GM19463 (cell line): ENCODE measurements around the gene GRID2.

Experiments
- ATAC-seq: cut with Tn5 transposase; IDR thresholded peaks from one replicate; pipeline ENCODE4 v1.9.1; 2021; ENCODE audit warnings: mild to moderate bottlenecking, moderate library complexity; ENCODE audit not compliant: unreplicated experiment

Gene GRID2

DNA sequence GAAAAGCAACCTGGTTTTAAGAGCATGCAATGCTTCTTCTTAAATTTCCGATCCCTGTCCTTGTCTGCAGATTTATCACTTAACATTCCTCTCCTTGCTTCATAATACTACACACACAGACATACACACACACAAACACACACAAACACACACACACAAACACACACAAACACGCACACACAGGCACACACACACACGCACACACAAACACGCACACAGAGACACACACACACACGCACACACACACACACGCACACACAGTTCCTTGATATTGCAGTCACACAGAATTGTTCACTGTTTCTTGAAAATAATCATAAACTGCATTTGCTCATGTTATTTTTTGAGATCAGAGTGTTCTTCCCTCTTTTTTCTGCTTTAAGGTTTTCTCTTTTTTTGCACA, 1066.5 kb downstream of the GRID2 start:
- ATAC-seq, result no peak

DNA sequence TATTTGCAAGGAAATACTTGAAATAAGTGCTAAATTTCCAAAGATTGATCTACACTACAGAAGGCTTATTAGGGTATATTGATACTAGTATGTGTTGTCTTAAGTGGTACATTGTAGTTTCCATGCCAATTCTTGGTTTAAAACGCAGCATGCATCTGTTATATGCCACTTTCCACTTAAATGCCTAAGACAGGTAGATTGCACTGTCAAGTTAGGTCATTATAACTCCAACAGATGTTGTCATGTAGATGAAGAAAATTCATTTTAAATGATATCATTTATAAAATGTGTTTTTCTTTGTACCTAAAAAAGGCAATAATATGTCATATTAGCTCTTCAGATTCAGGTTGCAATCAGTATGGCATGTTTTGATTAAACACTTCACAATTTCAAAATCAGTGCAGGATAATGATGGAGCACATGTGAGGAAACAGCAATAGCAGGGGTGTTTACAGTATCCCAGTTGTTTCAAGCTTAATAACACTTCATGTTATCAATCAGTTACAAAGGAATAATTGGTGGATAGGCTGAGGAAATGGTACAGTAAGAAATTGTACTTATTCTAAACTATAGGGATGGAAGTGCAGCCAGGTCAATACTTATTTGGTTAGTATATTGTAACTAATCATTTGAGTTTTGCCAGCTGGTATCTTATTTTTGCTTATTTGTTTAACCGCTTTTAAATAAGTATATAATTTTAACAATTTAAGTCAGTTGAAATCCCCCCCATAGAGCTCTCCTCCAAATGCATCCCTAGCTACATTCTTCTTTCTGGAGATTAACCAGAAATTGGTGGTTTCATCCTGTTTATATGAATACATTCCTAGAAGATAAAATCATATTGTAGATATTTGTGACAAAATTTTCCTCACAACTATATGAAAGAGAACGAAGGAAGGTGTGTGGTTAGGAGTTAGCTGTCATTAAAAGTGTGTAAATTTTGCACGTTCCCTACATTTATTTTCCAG, 1070.4 kb downstream of the GRID2 start:
- no peak for ATAC-seq

DNA sequence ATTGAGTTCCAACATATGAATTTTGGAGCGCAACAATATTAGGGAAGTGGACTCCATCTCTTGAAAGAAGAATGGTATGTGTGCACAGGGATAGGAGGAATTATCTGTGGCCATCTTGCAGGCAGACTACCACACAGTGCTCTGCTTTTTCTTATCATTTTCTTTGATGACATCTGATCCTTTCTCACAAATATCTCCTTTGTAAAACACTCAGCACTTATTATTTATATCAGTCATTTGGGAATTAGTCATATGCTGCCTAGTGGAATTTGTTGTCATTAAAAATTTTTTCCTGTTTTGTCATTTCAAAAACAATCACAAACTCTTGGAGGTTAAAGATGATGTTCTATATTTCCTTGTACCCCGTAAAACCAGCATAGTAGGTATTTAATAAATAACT, 1080.5 kb downstream of the GRID2 start:
- ATAC-seq, result no peak

DNA sequence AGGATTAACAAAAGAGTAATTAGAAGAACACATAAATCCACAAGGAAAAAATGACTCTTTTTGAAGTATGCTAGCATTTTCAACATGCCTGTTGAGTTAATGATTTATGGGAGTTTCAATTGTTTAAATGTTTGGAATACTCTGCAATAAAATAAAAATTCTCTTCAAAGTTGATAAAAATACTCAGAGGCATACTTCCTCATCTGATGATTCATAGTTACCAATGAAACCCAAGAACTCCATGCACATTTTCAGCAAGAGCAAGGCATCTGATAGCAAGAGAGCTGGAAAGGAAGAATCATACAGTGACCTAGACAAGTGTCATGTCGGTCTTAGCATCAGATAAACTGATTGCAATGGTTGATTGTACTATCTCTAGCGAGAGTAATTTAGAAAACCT, 1081.1 kb downstream of the GRID2 start:
- ATAC-seq, result no peak

DNA sequence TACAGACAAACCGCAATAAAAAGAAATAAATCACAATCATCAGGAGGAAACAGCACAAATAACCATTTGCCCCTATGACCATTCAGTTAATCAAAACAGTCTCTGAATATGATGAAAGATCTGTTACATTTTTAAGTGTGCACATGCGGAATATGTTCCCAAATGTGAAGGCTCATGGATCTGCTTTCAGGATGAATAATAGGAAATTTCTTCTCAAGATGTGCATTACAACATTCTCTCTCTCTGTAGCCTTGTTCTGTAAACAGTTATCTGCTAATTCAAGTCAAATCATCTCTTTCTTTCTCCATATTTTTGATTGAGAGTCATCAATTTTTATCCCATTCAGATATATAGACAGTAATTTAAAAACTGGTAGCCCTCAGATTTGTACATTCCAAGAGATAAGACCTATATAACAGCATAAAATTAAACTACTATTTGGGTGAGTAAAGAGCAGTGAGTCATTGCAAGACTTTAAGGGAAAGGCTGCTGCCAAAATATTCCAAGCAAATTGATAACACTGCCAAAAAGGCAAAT, 1090.8 kb downstream of the GRID2 start:
- ATAC-seq, result no peak

DNA sequence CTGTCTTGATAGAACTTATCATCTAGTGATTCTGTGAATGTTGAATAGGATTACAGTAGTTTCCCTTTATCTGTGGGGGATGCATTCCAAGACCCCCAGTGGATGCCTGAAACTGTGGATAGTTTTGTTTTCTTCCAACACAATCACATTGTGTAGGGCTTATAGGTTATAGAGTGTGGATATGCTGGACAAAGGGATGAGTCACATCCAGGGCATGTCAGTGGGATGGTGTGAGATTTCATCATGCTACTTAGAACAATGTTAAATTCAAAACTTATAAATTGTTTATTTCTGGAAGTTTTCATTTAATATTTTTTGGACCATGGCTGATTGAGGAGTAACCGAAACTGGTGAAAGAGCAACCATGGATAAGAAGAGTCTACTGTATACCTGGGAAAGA, 1092.5 kb downstream of the GRID2 start:
- no peak for ATAC-seq

DNA sequence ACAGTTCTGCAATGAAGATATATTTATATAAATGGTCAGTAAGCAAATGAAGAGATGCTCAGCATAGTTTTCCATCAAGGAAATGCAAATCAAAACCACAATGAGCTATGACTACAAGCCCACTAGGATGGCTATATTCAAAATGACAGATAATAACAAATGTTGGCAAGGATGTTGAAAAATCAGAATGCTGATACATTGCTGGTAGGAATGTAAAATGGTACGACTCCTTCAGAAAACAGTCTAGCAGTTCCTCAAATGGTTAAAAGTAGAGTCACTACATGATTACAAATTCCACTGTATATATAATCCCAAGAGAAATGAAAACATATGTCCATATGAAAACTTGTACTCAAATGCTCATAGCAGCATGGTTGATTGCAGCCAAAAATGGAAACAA, 1099.8 kb downstream of the GRID2 start:
- no peak for ATAC-seq

DNA sequence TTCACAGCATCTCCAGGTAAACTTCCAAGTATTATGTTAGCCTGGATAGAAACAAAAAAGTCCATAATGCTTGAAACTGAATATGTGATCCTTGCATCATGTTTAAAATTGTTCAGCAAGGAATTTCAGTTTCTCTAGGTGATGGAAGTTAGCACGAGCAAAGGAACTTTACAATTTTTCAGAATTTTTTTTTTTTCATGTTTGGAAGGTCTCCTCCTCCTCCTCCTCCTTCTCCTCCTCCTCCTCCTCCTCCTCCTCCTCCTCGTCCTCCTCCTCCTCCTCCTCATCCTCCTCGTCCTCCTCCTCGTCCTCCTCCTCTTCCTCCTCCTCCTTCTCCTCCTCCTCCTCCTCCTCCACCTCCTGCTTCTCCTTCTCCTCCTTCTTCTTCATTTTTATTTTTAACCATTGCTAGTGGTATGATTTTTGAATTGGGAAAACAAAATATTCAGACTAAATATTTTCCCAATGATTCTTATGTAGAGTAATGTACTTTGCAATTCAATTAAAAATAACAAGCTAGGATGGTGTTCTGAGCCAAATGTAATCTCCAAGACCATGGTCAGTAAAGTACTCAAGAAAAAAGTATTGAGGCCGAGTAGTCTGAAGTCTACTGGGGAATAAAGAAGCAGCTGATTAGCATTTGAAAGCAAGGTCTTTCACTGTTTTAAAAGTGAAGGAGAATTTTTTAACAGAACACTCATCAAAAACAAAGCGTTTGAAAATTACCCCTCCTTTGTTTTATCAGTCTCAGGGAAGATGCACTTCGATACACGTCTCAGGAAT, 1103.9 kb downstream of the GRID2 start:
- no peak for ATAC-seq

DNA sequence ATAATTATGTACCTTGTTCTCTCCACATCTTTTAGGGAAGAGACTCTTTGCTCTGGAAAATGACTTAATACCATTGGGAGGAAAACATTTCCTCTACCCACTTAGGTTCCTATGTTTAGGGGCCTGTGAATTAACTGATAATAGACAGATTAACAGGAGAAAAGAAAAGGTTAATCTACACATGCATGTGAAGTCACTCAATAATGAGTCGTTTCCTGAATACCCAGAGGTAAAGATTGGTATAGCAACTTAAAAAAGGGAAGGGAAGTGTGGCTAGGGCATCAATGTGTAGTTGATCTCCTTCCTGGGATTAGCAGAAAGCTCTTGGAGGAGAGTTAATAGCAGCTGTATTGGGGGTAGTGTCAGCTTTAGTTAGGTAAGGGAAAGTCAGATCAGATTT, 1105.3 kb downstream of the GRID2 start:
- no peak for ATAC-seq

DNA sequence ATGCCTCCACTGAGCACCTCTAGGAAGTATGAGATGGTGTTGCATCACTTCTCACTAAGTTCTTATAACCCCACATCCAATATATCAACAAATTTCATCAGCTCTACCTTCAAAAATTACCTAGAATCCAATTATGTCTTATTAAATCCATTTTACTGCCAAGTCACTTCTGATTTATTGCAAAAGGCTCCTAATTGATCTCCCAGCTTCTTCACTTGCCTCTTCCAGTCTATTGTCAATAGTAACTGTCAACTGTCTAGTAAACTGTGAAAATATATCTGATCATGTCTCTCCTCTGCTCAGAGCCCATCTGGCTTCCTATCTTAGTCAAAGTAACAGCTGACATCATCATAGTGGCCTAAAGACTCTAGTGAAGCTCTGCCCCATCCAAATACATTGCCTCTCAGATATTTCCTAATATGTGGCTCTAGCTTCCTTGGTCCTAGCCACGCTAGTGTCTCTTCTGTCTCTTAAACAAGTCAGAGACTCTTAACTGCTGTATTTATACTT, 1110.3 kb downstream of the GRID2 start:
- ATAC-seq, result no peak

DNA sequence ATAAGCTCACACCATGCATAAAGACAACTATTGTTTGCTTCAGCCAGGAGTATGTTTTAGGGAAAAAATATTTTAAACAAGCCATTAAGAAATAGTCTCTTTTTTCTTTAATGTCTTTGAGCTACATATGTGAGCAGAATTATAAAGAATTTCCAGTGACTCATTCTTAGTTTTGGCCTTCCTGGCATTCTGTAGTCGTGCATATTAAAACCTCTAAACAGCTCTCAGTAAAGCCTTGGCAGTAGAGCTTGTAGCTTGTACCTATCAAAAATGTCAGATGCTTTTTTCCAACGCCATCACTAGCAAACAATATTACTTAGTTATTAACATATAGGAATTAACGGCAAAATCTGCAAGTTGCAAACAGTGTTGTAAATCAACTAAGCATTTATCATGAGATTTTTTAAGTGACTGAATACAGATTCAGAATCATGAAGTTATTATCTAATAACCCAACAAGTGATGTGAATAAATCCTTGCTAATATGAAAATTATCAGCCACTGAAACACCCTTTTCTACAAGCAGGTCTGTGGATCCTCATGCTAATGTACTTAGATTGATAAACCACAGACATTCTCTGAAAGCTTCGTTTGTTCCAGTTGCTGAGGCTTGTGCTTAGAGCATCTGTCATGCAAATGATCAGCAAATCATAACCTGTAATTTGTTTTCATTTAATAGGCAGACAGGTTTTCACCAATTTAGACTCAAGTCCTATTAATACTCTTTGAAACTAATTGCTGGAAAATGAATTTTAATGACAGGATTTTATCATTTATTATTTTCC, 1112.8 kb downstream of the GRID2 start:
- no peak for ATAC-seq

DNA sequence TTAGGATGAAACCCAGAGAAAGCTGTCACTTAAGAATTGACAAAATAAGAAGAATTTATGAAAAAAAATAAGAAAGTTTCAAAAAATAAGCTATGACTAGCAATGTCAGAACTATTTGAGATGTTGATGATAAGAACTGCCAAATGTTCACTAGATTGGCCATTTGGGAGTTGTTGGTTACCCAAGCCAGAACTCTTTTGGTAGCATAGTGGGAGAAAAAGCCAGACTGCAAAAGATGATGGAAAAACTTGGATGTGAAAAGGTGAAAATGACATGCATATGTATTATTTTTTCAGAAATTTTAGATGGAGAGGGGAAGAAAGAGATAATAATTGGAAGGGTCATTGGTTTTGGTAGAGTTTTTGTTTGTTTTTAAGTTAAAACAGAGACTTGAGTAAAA, 1127.6 kb downstream of the GRID2 start:
- ATAC-seq, result no peak

DNA sequence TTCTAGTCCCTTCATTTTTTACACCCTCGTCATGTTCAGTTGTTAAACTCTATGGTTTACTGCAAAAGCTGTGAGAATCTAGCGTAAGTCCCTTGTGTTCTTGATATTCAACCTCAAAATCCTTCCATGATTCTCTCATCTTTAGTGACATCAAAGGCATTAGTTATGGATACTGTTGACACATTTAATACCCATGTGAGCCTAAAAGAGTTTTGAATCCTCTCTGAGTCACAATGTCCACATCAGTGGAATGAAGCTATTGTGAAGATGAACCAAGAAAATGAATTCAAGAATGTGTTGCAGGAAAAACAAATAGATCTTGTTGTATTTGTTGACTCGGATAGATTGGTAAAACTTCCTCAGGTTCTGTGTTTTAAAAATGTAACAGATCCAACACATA, 1130.1 kb downstream of the GRID2 start:
- ATAC-seq, result no peak

DNA sequence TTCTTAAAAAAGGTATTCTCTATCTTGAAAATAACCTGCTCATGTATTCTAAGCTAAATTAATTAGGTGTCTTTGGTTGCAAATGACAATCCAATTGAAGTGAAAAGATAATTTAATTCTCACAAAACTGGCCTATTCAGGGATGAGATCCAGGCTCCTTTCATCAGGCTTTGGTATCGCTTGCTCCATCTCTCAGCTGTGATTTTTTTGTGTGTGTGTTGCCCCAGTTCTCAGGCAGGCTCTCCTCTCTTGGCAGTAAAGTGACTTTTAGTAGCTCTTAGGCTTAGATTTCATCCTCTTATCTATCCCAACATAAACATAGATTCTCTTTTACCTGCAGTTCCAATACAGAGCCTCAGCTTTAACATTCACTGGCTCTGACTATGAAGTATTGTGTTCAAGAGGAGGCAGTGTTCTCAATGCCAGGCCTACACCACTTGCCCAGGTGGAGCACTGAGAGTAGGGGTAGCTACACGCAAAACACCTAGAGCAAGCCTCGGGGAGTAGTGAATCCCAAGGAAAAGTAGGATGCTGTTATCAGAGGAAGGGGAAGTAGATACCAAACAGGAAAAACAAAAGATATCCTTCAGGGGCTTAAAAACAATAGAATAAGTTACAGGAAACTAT, 1132.3 kb downstream of the GRID2 start:
- no peak for ATAC-seq

DNA sequence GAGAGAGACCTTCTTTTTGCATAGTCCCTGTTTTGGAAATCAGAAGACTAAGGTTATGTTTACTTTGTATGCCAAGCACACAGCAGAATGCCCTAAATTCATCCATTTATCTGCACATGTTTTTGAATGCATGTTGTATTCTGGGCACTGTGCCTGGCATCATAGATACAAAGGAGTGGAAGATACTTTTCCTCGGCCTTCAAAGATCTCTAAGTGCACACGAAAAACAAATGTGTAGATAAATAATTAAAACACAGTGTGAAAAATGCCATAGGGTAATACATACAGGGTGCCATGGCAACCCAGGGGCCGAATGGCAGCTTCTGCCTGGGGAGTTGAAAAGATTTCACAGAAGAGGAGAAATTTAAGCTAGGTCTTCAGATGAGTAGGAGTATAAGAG, 1134.2 kb downstream of the GRID2 start:
- no peak for ATAC-seq

DNA sequence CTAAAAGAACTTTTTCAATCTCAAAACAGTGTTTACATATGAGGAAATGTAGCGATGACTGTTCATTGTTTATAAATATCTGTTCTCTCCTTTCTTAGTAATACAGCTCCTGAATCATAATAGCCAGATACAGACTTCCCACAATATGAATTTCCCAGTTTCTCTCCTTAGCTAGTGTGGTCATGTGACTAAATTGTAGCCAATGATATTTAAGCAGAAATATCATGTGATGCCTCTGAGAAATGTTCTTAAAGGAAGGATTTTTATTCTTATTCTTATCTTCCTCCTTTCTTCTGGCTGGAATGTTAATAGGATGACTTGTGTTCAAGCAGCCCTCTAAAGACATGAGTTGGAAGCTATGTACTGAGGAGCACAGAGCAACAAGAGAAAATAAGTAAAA, 1141.1 kb downstream of the GRID2 start:
- ATAC-seq, result no peak

DNA sequence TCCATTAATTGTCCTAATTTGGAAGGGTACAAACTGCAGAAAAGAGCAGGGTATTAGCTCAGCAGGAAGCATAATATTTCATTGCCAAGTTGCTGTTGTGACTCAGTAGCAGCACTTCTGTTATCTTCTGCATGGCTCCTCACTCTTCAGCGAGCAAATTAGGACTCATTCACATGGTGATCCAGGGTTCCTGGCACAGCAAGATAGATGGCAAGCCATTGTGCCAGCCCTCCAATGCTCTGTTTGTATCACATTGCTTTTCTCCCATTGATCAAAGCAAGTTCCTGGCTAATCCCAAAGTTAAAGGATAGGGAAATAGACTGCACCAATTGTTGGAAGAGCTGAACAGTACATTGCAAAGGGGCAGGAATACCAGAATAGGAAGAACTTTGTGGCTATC, 1142.3 kb downstream of the GRID2 start:
- ATAC-seq, result no peak

DNA sequence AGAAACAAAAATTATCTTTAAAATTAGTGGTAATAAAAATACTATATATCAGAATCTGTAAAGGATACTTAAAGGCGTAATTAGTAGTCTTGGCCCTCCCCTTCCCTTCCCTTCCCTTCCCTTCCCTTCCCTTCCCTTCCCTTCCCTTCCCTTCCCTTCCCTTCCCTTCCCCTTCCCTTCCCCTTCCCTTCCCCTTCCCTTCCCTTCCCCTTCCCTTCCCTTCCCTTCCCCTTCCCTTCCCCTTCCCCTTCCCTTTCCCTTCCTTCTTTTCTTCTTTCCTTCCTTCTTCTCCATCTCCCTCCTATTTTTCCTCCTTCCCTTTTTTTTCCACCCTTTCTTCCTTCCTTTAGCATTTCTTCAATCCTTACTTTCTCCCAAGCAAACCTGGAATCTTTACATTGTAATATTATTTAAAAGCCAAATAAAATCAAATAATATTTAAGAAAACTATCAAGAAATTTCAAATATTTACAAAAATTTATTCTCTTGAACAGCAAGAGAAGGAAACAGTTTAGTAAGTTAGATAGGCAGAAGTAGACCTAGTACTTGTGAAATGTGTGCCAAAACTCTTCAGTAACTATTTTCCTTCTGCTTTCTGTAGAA, 1145.0 kb downstream of the GRID2 start:
- no peak for ATAC-seq

DNA sequence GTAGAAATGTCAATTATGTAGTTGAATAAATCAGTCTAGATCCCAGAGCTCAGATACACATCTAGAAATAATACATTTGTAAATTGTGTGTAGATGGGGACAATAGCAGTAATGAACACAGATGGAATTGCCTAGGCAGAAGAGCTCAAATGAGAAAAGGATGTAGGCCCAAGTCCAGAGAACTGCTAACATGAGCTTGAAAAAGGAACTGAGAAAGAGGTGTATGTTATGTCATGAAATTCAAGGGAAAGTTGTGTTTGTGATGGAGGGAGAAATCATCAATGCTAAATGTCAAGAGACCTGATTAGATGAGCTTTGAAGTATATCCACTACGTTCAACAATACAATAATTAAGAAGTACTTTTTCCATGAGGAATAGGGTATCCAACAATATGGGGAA, 1148.2 kb downstream of the GRID2 start:
- no peak for ATAC-seq

DNA sequence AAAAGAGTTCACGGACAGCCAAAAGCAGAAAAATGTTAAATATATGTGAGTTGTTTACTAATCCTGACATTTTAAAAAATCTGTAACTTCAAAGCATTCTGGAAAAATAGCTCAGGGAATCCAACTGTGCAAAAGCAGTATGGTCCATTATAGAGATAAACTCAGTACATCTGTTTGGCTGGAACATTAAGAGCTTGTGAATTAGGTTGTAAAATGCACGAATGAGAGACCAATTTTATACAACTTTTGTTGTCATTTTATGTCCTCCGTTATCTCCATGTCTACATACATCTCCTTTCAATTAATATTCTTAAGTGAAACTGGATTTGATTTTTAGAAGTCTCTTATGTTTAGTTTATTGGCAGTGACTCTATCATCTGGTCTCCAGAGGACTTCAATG, 1157.8 kb downstream of the GRID2 start:
- ATAC-seq, result no peak
